Psoas muscle (tissue), 8 donors: Measurements from ENCODE around the gene CIBAR2. TPM values are rescaled to one million over a fixed set of nuclear protein-coding genes. Genes with fewer than 3 reads are reported as not detected.
"Not testable (repeated sequence)": the region's sequence is repeated elsewhere in the genome, so short reads cannot be mapped to it uniquely, and the experiment has no call there.

ENCODE experiments used
- ATAC-seq, 4 donors: fragments of 200-7000 bp; cut with Tn5 transposase; one replicate each; pipeline ENCODE4 v1.9.1; 2020; ENCODE audit warnings: moderate library complexity in 3 of 4, mild to moderate bottlenecking in 2 of 4
- DNase-seq, 2 donors: peaks; one replicate each; pipeline ENCODE4 v3.0.0-alpha.2; 2020
- H3K27ac ChIP-seq: fragments of 200-600 bp; one replicate; pipeline ENCODE4 v1.8.0; 2022
- H3K27me3 ChIP-seq, 3 donors: fragments of 200-600 bp in 1 of 3; one replicate each; pipeline versions ENCODE4 v1.6.1 to v1.8.0; 2013 to 2022; ENCODE audit warnings: low read length in 2 of 3, mild to moderate bottlenecking in 2 of 3, moderate library complexity in 1 of 3; ENCODE audit not compliant: insufficient read depth in 3 of 3
- H3K36me3 ChIP-seq, 2 donors: fragments of 200-600 bp in 1 of 2; one replicate each; pipeline versions ENCODE4 v1.6.1 to v1.8.0; 2013 to 2022; ENCODE audit warnings: low read depth in 1 of 2, mild to moderate bottlenecking in 1 of 2, moderate library complexity in 1 of 2; ENCODE audit not compliant: insufficient read depth in 1 of 2
- H3K4me1 ChIP-seq: fragments of 200-600 bp; one replicate; pipeline ENCODE4 v1.8.0; 2022
- H3K4me3 ChIP-seq: fragments of 200-600 bp; one replicate; pipeline ENCODE4 v1.8.0; 2022; ENCODE audit warnings: mild to moderate bottlenecking
- H3K9me3 ChIP-seq: fragments of 200-600 bp; one replicate; pipeline ENCODE4 v1.8.0; 2022
- CTCF ChIP-seq: fragments of 200-600 bp; IDR thresholded peaks from one replicate; pipeline ENCODE4 v1.8.0; 2022; ENCODE audit warnings: antibody characterized with exemption
- WGBS, 3 donors: extraction: QIAGEN DNeasy Blood & Tissue Kit; methylation state at CpG; one replicate each; pipeline versions ENCODE4 v1.1.6 to v1.1.7; 2013; 5-methylcytosine and 5-hydroxymethylcytosine counted together
- intact Hi-C, 2 donors: fragments of 100-400 bp; cut with DNase I; formaldehyde crosslinking; loops; one replicate each; pipeline versions ENCODE4 v1.11.0 to v1.14.2; 2022
- polyA plus RNA-seq, 3 donors: library from polyadenylated mRNA; stranded (reverse); fragments of 200-250 nt; gene quantifications; one replicate each; pipeline ENCODE4 v1.2.3, GENCODE V29; 2013
- total RNA-seq, 4 donors: library from RNA; stranded (reverse); fragmentation: NEBNext Ultra II Directional in 2 of 4; extraction: Animal tissue kit (Norgen Biotek cat#: 25700) in 2 of 4; gene quantifications; one replicate each; pipeline versions ENCODE4 v1.2.1 to v1.2.4, GENCODE V29; 2021 to 2023
- donor health status: healthy with polysubstance abuse.
- donor health status: DM: no; HTN: no; CAD: no; lungs with moderate emphysema.
- donor health status: Bipolar disorder and iron deficiency.
- donor health status: healthy.
- donor health status: DM: yes; HTN: yes; CAD: no.
- donor health status: DM: no; HTN: no; CAD: no.
- donor health status: DM: no; HTN: no; CAD: no.
- donor health status: DM: yes; HTN: yes; CAD: no.

The CIBAR2 gene
- total and polyA plus RNA-seq, 7 donors = 0.36 TPM; not detected in 6

DNA sequence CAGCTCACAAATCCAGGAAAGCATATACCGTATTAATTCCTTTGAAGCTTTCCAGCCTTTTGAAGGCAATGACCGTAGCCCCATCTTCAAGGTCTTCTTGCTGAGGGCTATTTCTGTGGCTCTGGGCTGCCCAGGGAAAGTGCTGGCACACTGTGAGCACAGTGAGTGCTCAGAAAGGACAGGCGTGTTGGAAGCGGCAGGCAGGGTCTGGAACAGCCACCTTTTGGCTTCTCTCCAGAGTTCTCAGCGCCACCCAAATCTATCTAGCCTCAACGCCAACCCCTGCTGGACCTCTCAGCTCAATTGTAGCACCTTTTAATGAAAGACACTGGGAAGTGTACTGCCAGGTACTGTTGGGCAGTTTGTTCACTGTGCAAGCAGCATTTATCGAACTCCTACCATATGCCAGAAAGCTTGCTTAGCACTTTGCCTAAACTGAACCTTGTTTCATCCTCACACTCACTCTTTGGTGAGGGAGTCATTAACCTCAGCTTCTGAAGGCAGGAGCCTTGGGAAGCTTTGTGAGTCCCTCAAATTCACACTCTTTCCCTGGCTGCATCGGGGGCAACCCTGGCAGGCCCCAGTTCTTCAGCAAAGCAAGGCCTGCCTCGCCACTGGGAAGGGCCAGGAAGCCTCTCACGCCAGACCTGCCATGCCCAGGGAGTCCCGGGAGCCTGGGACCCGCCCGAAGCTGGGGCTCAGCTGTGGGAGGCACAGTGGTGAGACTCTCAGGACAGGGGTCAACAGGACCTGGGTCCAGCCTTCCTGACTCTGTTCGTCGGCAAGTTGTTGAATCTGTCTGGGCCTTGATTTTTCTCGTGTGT, 13.5 kb upstream of the CIBAR2 start:
- Histone ChIP-seq H3K36me3 (no peaks in the 10 kb centered on the region), H3K4me3 (no peak overlapping the region), H3K27me3 (no peaks in the 10 kb centered on the region), H3K4me1 (peaks cover 46% of the 10 kb centered on the region), H3K27ac (peak overlapping the region; percentile 93), H3K9me3 (no peaks in the 10 kb centered on the region)
- WGBS, 3 donors = 32 to 47% (median 35%) methylated on average over 16 of the region's 16 CpGs
- DNase-seq (peak; percentile 56 to 89), ATAC-seq (peak; percentile 64 to 80 (median 74))
- TF ChIP-seq CTCF = no peak
- intact Hi-C loops = loop anchor here (2.0 to 5.0 kb wide), 3 partner anchors 27 to 45 kb away; no protein-coding TSS in a partner anchor

DNA sequence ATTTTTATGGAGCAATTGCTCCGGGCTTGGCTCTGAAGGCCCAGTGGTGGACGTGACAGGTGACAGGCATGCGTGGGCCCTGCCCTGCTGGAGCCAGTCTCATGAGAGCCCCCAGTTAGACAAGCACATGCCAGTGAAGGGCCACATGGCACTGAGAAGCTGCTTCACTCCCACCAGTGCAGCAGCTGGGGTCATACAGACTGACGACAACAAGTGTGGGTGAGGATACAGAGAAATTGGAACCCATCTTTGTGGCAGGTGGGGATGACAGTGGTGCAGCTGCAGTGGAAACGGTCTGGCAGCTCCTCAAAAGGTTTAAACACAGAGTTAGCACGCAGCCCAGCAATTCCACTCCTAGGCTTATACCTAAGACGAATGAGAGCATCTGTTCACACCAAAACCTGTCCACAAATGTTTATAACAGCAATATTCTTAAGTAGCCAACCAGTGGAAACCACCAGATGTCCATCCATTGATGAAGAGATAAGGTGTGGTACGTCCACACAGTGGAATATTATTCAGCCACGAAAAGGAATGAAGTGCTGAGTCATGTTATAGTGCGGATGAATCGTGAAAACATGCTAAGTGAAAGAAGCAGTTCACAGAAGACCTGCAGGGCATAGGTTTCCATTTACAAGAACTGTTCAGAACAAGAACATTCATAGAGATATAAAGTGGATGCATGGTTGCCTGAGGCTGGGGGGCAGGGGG, 12.5 kb upstream of the CIBAR2 start:
- H3K4me3 ChIP-seq = no peak overlapping the region
- H3K9me3 ChIP-seq = no peaks in the 10 kb centered on the region
- ATAC-seq (peak in 2 of 4 donors; percentile 11 to 14), DNase-seq (no peak)
- H3K4me1 ChIP-seq = peaks cover 37% of the 10 kb centered on the region
- whole genome bisulfite sequencing, 3 donors = 39 to 69% (median 40%) methylated on average over 11 of the region's 11 CpGs
- no peaks in the 10 kb centered on the region for H3K36me3 ChIP-seq
- intact Hi-C loops = loop anchor here (2.0 to 5.0 kb wide), 2 partner anchors 38 to 46 kb away; no protein-coding TSS in a partner anchor
- no peaks in the 10 kb centered on the region for H3K27me3 ChIP-seq
- peak overlapping the region; percentile 93 for H3K27ac ChIP-seq
- TF ChIP-seq CTCF = no peak

DNA sequence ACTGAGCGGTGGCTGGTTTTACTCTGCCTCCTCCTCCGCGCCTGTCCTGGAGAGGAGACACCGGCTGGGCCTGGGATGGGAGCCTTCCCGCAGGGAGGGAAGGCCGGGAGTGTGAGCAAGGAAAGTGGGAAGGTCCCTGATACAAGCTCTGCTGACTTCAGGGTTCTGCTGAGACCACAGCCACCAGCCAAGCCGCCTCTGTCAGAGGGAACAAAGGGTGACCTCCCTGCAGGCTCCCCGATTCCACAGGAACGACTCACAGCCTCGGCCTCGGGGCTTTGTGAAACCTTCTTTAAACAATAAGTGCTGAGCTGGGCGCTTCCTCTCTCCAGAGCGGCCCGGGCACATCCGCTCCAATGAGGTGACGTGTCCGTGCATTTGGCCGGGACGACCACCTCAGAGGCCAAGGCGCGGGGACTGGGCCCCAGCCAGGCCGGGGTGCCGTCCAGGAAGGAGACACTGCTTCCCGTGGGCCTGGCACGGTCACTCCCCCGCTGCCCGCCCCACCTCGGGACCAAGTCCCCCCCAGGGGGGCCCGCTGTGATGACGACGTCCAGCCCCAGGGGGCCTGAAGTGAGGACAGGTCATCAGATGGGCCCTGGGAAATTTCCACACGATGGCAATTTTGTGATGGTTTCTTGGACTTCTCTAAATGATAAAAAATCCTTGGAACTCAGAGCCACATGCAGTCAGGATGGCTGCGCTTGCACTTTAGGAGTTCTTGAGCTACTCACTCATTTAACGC, 11.8 kb upstream of the CIBAR2 start:
- ATAC-seq = peak; percentile 52 to 81 (median 75)
- Histone ChIP-seq H3K4me1 (peaks cover 37% of the 10 kb centered on the region), H3K36me3 (no peaks in the 10 kb centered on the region), H3K4me3 (peak overlapping the region; percentile 24), H3K9me3 (no peaks in the 10 kb centered on the region), H3K27ac (peak overlapping the region; percentile 93), H3K27me3 (no peaks in the 10 kb centered on the region)
- no peak for TF ChIP-seq CTCF
- intact Hi-C loops = loop anchor here in 1 of 2 donors (2.0 kb wide), 1 partner anchor 47 kb away; no protein-coding TSS in a partner anchor
- DNase-seq = peak; percentile 84 to 93
- WGBS, 3 donors = 23 to 30% (median 25%) methylated on average over 33 to 34 of the region's 34 CpGs

DNA sequence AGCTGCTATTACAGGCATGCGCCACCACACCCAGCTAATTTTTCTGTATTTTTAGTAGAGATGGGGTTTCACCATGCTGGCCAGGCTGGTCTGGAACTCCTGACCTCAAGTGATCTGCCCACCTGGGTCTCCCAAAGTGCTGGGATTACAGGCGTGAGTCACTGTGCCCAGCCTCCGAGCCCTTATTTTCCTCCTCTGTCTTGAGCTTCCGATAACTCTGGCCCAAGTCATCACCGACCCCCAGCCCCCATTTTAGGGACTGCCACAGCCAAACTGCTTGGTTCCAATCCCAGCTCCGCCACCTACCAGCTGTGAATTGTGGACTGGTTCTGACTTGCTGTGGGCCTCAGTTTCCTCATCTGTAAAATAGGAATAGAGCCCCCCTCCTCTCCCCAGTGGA, 11.2 kb upstream of the CIBAR2 start:
- H3K27me3 ChIP-seq, intact Hi-C loops, H3K9me3 ChIP-seq, H3K36me3 ChIP-seq, DNase-seq, ATAC-seq: not testable (repeated sequence)
- Histone ChIP-seq H3K4me3 (peak overlapping the region; percentile 24), H3K27ac (peak overlapping the region; percentile 93), H3K4me1 (peaks cover 37% of the 10 kb centered on the region)
- 77 to 91% (median 89%) methylated on average over 6 of the region's 6 CpGs for WGBS, 3 donors
